Muscle layer of colon (tissue), 2 donors: ENCODE measurements around the gene KRTAP12-3.
"Not testable (repeated sequence)": the region's sequence is repeated elsewhere in the genome, so short reads cannot be mapped to it uniquely, and the experiment has no call there.

Source experiments
- H3K27ac ChIP-seq: one replicate; pipeline ENCODE4 v1.7.0; 2013; ENCODE audit warnings: low read depth, mild to moderate bottlenecking, low read length, moderate library complexity
- H3K27me3 ChIP-seq, 2 donors: one replicate each; pipeline ENCODE4 v1.7.0; 2013; ENCODE audit warnings: low read length in 2 of 2, mild to moderate bottlenecking in 2 of 2; ENCODE audit not compliant: insufficient read depth in 2 of 2, control insufficient read depth in 1 of 2
- H3K36me3 ChIP-seq: one replicate; pipeline ENCODE4 v1.7.0; 2013; ENCODE audit warnings: mild to moderate bottlenecking, low read length; ENCODE audit not compliant: insufficient read depth
- H3K4me1 ChIP-seq: one replicate; pipeline ENCODE4 v1.7.0; 2013; ENCODE audit warnings: mild to moderate bottlenecking, low read length; ENCODE audit not compliant: insufficient read depth
- H3K4me3 ChIP-seq, 2 donors: one replicate each; pipeline ENCODE4 v1.7.0; 2013; ENCODE audit warnings: low read length in 2 of 2, low read depth in 1 of 2, mild to moderate bottlenecking in 1 of 2, moderate library complexity in 1 of 2
- H3K9ac ChIP-seq: one replicate; pipeline ENCODE4 v1.7.0; 2013; ENCODE audit warnings: low read length
- H3K9me3 ChIP-seq: one replicate; pipeline ENCODE4 v1.7.0; 2013; ENCODE audit warnings: mild to moderate bottlenecking, low read length
- donor health status: abdominal sarcoma.
- donor health status: Adenocarcinoma of cecum.

The KRTAP12-3 gene

GRCh38 chr21:44628707-44629391, 28.9 kb upstream of the KRTAP12-3 start:
- Histone ChIP-seq H3K9ac (no peak overlapping the region), H3K36me3 (no peaks in the 10 kb centered on the region), H3K9me3 (no peaks in the 10 kb centered on the region), H3K27me3 (peaks cover 0 to 21% of the 10 kb centered on the region in 2 donors), H3K4me3 (no peak overlapping the region), H3K27ac (no peak overlapping the region), H3K4me1 (no peaks in the 10 kb centered on the region)

DNA sequence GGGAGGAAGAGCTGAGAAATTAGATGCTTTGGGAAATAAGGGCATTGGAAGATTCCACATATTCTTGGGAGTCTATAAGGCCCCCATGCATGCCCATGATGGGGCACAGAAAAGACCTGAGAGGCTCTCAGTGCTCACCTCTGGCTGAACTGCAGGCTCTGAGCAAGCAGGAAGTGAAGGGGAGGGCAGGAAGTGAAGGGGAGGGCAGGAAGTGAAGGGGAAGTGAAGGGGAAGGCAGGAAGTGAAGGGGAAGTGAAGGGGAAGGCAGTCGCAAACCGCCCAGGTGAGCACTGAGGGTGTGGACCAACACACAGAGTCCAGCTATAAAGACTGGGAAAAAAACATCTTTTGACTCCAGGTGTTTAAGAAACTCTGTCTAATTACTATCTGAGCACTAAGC, 27.3 kb upstream of the KRTAP12-3 start:
- no peak overlapping the region for H3K9ac ChIP-seq
- no peaks in the 10 kb centered on the region for H3K36me3 ChIP-seq
- H3K4me3 ChIP-seq, result no peak overlapping the region
- no peaks in the 10 kb centered on the region for H3K4me1 ChIP-seq
- peaks cover 0 to 21% of the 10 kb centered on the region in 2 donors for H3K27me3 ChIP-seq
- no peak overlapping the region for H3K27ac ChIP-seq
- H3K9me3 ChIP-seq, result no peaks in the 10 kb centered on the region

DNA sequence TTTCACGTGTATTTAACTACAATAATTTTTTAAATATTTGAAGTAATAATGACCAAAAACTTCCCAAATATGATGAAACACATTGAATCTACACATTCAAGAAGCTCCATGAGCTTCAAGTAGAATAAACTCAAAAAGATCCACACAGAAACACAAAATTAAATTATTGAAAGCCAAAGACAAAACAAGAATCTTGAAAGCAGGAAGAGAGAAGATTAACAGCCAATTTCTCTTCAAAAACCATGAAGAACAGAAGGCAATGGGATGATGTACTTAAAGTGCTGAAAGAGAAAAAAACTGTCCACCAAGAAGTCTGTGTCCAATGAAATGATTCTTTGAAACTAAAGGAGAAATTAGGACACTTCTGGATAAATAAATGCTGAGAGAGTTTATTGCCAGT, 25.7 kb upstream of the KRTAP12-3 start:
- no peaks in the 10 kb centered on the region for H3K36me3 ChIP-seq
- H3K9ac ChIP-seq, result no peak overlapping the region
- H3K4me3 ChIP-seq, result no peak overlapping the region
- H3K27ac ChIP-seq, result no peak overlapping the region
- peaks cover 0 to 24% of the 10 kb centered on the region in 2 donors for H3K27me3 ChIP-seq
- no peaks in the 10 kb centered on the region for H3K9me3 ChIP-seq
- H3K4me1 ChIP-seq, result no peaks in the 10 kb centered on the region

DNA sequence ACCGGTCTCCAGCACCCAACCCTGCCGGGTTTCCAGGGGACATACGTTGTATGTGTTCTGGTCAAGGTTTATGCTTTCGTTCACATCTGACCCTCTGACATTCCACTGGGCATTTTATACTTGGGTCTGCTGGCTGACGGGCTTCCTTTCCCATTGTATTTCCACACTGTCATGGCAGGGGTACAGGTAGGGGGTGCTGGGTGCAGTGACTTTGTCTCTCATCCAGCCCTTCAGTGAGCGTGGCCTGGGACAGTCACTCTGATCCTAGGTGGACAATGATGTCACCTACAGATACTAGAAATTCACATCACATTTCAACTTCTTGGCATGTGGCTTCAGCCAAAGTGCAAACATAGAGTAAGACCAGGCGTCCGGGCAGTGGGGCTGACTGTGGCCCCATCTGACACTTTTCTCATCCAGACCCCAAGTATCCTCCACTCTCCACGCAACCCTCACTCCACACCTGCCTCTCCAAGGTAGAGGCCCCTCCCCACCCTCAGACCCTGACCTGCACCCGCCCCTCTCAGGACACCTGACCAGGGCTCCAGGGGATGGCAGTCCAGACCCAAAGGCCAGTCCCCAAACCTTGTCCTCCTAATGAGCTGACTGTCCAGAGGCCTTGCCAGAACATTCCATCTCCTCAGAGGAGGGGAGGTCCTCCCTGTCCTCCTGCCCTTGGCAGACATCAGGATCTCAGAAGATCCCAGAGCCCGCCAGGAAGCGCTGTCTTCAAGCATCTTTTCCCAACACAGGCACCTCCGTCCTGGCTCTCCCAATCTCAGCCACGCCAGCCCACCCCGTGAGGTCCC, 21.3 kb upstream of the KRTAP12-3 start:
- H3K36me3 ChIP-seq, result no peaks in the 10 kb centered on the region
- peaks cover 0 to 4% of the 10 kb centered on the region in 2 donors for H3K27me3 ChIP-seq
- no peak overlapping the region for H3K9ac ChIP-seq
- no peak overlapping the region for H3K4me3 ChIP-seq
- H3K4me1 ChIP-seq, result no peaks in the 10 kb centered on the region
- H3K9me3 ChIP-seq, result no peaks in the 10 kb centered on the region
- no peak overlapping the region for H3K27ac ChIP-seq

DNA sequence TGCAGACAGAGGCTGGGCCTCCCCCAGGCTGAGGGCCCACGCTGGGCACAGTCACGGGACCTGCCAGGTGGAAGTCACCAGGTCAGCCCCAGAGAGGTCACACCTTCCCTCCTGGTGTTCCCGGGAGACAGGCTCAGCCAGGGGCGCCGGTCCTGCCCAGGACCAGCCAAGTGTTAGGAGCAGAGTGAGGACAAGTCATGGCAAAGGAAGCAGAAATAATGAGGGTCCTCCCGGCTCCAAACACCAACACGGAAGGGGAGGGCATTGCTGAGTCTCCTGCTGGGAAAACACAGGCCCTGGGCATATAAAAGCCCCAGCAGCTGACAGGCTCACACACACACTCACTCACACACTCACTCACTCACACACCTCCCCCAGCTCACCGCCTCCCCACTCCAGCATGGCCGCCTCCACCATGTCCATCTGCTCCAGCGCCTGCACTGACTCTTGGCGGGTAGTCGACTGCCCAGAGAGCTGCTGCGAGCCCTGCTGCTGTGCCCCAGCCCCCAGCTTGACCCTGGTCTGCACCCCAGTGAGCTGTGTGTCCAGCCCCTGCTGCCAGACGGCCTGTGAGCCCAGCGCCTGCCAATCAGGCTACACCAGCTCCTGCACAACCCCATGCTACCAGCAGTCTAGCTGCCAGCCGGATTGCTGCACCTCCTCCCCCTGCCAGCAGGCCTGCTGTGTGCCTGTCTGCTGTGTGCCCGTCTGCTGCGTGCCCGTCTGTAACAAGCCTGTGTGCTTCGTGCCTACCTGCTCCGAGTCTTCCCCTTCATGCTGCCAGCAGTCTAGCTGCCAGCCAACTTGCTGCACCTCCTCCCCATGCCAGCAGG, 20.5 kb upstream of the KRTAP12-3 start, which contains the start of gene KRTAP10-10:
Gene KRTAP10-10, plus strand, starts transcription at position 339 of the 833 bp plus-strand sequence. Its CDS starts 62 bp downstream, at position 401.
- Histone ChIP-seq H3K36me3 (no peaks in the 10 kb centered on the region), H3K4me1 (no peaks in the 10 kb centered on the region), H3K27me3 (peaks cover 0 to 4% of the 10 kb centered on the region in 2 donors), H3K4me3 (no peak within 1 kb of the TSS), H3K27ac (no peak within 1 kb of the TSS), H3K9me3 (no peaks in the 10 kb centered on the region), H3K9ac (no peak within 1 kb of the TSS)

GRCh38 chr21:44637851-44638348, 19.8 kb upstream of the KRTAP12-3 start:
- H3K4me3 ChIP-seq, H3K27ac ChIP-seq, H3K9me3 ChIP-seq, H3K36me3 ChIP-seq, H3K27me3 ChIP-seq, H3K4me1 ChIP-seq, H3K9ac ChIP-seq: not testable (repeated sequence)

- H3K27me3 ChIP-seq, H3K9ac ChIP-seq, H3K4me3 ChIP-seq, H3K4me1 ChIP-seq, H3K9me3 ChIP-seq, H3K36me3 ChIP-seq, H3K27ac ChIP-seq: not testable (repeated sequence)
Measured at GRCh38 chr21:44638506-44639330, 19.0 kb upstream of the KRTAP12-3 start.

GRCh38 chr21:44639331-44639655, 18.4 kb upstream of the KRTAP12-3 start:
- Histone ChIP-seq H3K9me3 (no peaks in the 10 kb centered on the region), H3K4me1 (no peaks in the 10 kb centered on the region), H3K9ac (no peak overlapping the region), H3K36me3 (no peaks in the 10 kb centered on the region), H3K4me3 (no peak overlapping the region), H3K27ac (no peak overlapping the region), H3K27me3 (peaks cover 0 to 4% of the 10 kb centered on the region in 2 donors)

DNA sequence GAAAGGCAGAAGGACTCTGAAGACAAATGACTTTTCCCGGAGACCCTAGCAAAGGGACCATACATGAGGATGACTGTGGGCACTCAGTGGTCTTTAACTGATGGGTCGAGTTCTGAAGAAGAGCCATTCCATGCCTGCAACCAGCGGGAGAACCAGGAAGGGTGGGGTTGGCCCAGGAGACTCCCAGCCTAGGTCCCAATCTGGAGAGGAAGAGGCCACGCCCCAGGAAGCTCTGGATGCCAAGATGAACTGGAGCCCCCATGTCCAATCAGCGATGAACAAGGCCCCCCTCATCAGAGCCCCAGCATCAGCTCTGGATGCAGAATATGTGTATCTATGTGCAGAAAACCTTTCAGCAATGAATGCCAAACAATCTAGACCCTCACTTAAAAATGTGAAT, 17.0 kb upstream of the KRTAP12-3 start:
- no peak overlapping the region for H3K27ac ChIP-seq
- no peaks in the 10 kb centered on the region for H3K36me3 ChIP-seq
- H3K9me3 ChIP-seq, result peaks cover 9% of the 10 kb centered on the region
- no peaks in the 10 kb centered on the region for H3K4me1 ChIP-seq
- no peak overlapping the region for H3K9ac ChIP-seq
- H3K27me3 ChIP-seq, result peaks cover 0 to 4% of the 10 kb centered on the region in 2 donors
- H3K4me3 ChIP-seq, result no peak overlapping the region

DNA sequence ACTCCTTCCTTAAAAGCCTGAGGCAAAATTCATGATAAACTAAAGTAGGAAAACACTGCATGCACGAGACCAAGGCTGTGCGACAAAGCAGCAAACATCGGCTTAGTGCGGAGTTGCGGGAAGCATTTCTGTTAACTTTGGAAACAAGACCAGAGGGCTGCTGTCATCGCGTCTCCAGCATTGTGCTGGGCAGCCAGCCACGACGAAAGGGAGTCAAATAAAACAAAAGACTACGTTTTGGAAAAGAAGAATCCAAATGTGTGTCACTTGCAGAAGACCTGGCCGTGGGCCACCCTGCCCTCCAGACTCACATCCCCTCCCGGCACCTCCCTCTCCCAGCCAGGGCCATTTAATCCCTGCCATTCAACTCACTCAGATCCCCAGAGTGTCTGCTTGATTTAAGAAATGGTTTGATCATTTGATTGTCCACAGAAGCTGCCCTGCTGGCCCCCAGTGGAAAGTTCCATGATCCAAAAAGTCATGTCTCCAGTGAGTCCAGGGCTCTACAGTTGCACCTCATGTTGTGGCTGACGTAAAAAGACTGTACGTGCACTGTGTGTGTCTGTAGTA, 13.9 kb upstream of the KRTAP12-3 start:
- Histone ChIP-seq H3K4me3 (no peak overlapping the region), H3K9ac (no peak overlapping the region), H3K36me3 (no peaks in the 10 kb centered on the region), H3K27ac (no peak overlapping the region), H3K27me3 (peaks cover 0 to 7% of the 10 kb centered on the region in 2 donors), H3K4me1 (no peaks in the 10 kb centered on the region), H3K9me3 (peaks cover 9% of the 10 kb centered on the region)
